Bone marrow (tissue), 2 donors: ENCODE results near the gene FZD10.

ENCODE experiments used
- DNase-seq, 2 donors: peaks; one replicate each; lab custom pipeline; 2025; lab: John Stamatoyannopoulos, UW

FZD10 gene

GRCh38 chr12:130212384-130212989, 50.2 kb downstream of the FZD10 start:
- no peak for DNase-seq

GRCh38 chr12:130213249-130213648, 51.0 kb downstream of the FZD10 start:
- no peak for DNase-seq

- DNase-seq, result no peak
Measured at GRCh38 chr12:130214686-130215395, 52.6 kb downstream of the FZD10 start.
